Head of caudate nucleus (tissue), 42 donors: Measurements from ENCODE around the gene HIPK2.
A peak's percentile ranks its signal among the peaks of the same experiment; 100 is the strongest.
"Not testable (repeated sequence)": the region's sequence is repeated elsewhere in the genome, so short reads cannot be mapped to it uniquely, and the experiment has no call there.

Experiments
- DNase-seq, 42 donors: peaks; one replicate each; pipeline versions ENCODE4 v3.0.0 to v3.0.0-alpha.2; 2020 to 2021; ENCODE audit warnings: mixed read lengths in 7 of 42
- intact Hi-C: fragments of 100-400 bp; cut with DNase I; formaldehyde crosslinking; loops from one replicate; pipeline ENCODE4 v1.15.0; 2022

HIPK2 gene

DNA sequence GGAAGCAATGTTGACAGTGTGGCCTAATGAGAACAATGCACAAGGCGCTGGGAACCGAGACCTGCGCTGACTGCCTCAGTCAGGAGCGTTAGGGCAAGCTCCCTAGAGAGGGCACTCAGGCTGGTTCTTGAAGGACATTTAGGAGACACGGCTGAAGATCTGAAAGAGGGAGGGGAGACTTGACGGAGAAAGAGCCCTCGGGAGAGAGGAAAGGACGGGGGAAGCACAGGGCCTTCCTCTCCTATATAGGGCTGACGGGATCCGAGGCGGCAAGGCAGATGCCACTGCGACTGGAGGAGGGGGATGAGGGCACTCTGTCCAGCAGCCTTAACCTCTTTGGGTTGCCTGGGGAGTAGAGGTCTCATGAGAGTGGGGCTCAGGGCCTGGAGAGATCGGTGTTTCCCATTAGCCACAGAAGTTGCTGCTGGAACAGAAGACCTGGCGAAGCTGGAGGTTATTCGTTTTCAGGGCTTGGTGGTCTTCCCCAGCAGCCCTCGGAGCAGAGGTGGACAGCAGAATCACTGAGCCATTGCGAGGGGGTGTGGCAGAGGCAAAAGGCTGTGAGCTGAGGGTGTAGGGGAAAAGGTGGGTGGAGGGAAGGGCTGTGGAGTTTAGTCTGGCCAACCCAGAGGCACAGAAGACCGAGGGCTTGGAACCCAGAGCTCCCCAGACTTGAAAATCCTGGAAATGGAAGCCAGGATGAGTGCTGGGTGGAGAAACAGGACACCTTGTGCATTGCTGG lies 218.3 kb downstream of the HIPK2 start:
- intact Hi-C loops, result no loop called here
- peak in 1 of 42 donors; percentile 31 for DNase-seq

DNA sequence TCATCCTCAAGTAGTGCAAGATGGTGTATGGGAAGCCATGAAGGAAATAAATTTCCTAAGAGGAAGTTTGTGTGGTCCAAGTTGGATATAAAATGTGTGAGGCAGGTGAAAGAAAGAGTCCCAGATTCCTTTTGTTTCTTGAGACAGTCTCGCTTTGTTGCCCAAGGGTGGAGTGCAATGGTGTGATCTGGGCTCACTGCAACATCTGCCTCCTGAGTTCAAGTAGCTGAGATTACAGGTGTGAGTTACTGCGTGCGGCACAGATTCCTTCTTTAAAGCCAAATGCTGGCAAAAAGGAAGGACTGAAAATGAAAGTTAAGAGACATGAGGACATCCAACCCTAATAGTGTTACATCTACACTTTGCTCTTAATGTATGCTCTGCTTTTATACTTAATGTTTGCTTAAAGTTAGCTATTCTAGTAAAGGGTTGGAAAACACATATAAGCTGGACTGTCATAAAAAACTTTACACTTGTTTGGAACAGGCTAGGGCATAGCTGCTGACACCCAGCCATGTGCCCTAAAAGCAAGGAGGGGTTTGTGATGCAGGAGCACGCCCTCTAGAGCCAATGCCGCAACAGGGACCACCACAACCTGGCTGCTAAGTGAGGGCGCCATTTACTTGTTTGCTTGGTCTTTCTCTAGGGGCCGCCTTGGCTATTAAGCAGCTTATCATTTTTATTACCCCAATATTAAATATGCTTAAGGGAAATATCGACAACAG lies 219.8 kb downstream of the HIPK2 start:
- no peak for DNase-seq
- intact Hi-C loops, result no loop called here

DNA sequence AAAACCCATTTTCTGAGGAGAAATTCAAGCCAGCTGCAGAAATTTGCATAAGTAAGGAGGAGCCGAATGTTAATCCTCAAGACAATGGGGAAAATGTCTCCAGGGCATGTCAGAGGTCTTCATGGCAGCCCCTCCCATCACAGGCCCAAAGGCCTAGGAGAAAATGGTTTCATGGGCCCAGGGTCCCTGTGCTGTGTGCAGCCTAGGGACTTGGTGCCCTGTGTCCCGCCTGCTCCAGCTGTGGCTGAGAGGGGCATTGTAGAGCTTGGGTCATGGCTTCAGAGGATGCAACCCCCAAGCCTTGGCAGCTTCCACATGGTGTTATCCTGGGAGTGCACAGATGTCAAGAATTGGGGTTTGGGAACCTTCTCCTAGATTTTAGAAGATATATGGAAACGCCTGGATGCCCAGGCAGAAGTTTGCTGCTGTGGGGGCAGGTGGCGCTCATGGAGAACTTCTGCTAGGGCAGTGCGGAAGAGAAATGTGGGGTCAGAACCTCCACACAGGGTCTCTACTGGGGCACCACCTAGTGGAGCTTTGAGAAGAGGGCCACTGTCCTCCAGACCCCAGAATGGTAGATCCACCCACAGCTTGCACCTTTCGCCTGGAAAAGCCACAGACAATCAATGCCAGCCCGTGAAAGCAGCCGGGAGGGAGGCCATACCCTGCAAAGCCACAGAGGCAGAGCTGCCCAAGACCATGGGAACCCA lies 223.7 kb downstream of the HIPK2 start:
- intact Hi-C loops, DNase-seq: not testable (repeated sequence)

DNA sequence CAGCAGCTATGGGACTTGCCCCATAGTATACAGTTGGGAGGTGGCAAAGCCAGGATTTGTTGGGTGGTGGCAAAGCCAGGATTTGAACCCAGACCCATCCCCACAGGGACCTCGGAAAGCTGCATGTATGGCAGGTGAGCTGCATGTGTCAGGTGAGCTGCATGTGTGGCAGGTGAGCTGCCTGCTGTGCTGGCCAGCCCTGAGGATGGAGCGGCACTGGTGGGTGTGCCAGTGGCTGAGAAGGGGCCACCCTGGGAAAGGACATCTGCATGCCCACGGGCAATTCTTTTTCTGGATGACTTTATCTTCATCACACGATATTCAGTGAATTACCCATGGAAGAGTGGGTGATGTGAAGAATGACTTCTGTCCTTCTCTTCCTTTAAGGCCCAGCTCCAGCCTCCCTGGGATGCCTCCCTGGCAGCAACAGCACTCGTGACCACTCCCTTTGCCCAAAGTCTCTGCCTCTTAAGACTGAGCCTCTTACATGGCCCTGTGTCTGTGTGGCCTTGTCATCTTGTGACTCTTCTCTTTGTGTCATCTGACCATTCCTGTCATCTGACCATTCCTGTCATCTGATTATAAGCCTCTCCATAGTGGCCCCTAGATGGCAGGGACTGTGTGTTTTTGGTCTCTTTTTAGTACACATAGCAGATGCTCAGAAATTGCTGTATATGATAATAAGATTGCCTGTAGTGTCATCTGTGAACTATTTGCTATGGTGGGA lies 229.3 kb downstream of the HIPK2 start:
- DNase-seq, result no peak
- intact Hi-C loops, result no loop called here

DNA sequence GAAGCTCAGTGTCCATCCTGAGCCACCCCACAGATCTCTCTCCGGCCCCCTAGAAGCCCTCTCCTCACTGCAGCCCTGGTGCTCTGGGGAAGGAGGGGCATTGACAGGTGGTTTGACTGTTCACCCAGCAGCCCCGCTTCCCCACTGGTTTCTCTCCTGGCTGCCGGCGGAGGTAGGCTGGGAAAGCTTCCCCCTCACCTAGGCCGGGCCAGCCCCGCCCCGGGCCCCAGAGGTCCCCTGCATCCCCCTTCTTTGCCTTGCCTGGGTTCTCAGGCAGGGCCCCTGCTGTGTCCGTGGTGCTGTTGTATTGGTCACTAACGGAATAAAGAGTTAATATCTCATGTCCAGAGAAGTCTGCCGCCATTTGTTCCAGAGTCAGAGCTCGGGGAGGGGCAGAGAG lies 233.2 kb downstream of the HIPK2 start:
- no peak for DNase-seq
- intact Hi-C loops, result no loop called here

DNA sequence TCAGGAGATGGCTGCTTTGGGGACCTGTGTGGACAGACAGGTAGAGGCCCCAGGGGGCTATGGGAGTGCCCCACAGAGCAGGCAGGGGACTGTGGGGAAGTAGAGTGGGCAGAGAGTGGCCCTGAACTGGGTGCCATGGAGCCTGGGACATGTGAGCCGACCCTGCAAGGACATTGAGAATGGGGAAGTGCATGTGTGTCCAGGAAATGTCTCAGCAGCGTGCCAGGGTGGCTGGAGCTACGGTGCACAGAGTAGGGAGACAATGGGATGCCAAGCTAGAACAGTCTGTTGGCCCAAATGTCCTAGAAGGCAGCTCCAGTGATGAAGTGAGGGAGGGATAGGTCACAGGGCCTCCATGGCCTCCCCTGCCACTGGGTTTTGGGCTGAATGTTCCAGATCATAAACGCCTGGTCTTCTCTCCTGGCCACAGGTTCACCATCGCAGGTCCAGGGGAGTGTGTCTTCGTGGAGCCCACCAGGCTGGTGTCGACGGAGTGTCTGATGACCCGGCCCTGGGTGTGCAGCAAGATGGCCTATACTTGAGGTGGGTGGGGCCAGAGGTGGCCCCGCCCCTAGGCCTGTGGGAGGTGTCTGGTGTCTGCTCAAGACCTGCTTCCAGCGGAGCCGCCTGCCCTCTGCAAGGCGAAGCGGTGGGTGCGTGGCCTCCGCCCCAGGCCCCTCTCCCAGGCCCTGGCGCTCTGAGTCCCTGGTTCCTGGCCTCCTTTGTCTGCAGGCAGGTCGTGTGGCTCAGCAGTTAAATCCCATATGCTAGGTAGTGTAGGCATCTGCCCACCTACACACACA lies 233.8 kb downstream of the HIPK2 start:
- intact Hi-C loops, result no loop called here
- peak in 1 of 42 donors; percentile 15 for DNase-seq

DNA sequence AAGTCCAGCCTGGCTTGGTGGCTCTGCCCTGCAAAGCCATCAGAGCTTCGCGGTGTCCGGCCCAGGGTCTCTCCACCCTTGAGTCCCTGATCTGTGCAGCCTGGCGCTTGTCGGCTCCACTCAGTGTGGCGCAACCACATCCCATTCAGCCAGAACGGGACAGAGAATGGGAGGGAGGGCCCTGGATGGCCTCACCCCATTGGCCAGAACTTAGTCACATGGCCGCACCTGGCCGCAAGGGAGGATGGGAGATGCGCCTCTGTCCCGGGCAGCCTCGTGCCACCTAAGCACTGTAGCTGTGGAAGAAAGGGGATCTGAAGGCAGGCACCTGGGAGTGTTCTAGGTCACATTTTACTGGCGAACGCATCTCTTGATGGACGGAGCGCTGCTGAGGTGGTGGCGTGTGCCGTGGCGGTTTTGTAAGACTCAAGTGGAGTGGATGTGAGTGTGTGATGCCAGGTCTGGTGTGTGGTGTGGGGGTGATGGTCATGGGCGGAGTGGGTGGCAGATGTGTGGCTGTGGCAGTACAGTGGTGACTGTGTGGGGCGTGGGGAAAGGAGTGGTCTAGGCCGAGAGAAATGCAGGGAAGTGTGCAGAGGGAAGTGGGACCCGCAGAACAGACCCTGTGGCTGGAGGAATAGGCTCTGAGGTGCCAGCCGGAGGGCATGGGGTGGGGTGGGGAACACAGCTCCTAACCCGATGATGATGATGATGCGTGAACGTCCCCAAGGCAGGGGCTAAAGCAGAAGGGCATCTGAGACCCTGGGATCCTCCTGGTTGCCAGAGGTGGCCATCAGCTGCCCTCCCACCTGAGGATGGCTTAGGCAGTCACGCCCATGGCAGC lies 235.3 kb downstream of the HIPK2 start:
- intact Hi-C loops, result no loop called here
- no peak for DNase-seq

DNA sequence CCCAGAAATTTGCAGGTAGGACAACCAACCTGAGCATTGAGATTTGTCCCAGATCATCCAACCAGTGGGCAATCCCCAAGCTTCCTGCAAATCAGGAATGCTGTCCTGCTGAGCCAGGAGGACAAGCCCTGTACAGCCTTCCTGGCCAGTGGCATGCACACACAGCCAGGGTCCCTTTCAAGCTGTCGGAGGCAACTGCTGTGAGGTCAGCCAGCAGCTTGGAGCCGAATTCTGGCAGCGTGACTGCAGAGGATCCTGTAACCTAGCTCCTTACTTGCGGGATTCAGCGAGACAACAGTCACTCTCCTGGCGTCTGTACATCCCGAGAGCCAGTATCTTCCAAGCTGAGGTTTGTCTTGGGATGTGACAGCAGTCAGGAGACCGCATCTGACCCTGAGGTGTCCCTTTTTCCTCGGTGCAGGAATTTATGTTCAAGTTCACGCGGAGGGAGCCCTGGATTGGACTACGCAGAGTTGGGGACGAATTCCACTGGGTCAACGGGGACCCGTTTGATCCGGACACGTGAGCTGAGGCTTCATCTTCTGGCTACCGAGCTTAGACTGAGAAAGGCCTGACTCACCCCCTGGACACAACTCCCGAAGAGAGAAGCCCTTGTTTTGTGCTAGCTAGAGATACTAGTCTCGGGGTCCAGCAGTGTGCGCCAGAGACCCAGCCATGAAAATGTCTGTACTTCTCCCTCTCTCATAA lies 236.0 kb downstream of the HIPK2 start:
- no peak for DNase-seq
- intact Hi-C loops, result no loop called here

DNA sequence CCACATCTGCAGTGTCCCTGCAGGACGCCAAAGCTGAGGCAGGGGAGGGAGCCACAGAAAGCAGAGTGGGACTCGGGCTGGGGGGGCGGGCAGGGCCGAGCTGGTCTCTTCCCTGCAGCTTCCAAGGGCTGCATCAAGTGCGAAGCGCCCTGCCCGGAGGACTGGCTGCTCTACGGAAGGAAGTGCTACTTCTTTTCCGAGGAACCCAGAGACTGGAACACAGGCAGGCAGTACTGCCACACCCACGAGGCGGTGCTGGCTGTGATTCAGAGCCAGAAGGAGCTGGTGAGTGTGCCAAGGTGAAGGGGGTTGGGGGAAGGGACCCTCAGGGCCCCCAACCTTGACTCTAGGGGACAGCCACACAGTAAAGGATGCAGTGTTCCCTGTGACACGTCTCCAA lies 237.6 kb downstream of the HIPK2 start:
- DNase-seq, result no peak
- intact Hi-C loops, result no loop called here

DNA sequence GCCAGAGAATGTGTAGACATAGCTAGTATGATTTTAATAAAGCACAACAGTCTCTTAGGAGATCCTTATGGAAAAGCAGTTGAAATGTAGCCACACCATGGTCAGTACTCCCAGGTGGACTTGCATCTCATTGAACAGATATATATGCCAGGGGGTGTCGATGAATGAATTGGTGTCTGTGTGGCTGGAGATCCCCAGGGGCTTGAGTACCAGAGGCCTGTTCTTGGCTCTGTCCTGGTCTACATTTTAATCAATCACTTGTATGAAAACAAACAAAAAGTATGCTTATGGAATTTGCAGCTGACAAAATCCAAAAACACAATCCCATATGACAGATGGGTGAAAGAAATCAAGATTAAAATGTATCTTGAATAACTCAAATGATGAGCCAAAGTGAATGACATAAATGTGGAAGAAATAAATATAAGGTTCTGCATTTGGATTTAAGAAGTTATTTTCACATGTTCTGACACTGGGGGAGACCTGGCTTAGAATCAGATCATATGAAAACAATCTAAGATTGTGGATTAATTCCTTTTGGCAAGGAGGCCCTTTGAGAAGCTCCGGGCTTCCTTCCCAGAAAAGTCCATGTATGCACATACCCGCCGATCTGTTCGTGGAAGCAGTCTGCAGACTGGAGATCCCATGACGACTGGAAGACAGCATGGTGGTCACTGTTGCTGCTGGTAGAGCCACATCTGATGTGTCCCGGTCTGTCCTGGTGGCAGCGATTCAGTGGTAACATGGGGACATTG lies 238.7 kb downstream of the HIPK2 start:
- intact Hi-C loops, result no loop called here
- DNase-seq, result no peak

DNA sequence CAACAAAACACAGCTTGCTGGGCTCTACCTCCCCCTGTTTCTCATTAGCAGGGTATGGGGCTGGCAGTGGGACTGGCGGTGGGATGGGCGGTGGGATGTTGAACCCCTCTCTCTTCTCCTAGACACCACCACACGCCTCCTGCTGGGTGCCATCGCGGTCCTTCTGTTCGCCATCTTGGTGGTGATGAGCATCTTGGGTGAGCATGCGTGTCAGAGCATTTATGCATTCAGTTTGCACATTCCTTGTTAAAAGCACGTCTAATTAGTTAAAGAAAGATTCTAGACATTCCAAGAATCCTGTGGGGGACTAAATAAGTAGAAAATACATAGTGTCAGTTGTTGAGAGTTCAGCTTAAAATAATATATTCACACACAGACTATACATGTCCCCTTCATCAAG lies 241.6 kb downstream of the HIPK2 start:
- intact Hi-C loops, result no loop called here
- DNase-seq, result no peak

DNA sequence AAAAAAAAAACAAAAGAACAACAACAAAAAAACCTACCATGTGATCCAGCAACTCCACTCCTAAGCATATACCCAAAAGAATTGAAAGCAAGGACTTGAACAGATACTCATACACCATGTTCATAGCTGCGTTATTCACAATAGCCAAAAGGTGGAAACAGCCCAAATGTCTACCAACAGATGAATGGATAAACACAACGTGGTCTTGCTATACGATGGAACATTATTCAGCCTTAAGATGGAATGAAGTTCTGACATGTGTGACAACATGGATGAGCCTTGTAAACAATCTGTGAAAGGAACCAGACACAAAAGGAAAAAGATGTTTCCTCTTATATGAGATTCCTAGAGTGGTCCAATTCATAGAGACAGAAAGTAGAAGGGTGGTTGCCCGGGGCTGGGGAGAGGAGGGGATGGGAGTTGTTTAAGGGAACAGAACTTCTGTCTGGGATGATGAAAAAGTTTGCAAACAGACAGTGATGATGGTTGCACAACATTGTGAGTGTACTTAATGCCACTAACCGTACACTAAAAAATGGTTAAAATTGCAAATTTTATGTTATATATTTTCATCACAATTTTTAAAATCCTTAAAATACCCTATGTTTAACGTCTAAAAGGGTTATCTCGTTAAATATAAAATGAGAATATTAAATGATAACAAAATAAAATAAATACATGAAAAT lies 242.7 kb downstream of the HIPK2 start:
- no peak for DNase-seq
- intact Hi-C loops, result no loop called here

DNA sequence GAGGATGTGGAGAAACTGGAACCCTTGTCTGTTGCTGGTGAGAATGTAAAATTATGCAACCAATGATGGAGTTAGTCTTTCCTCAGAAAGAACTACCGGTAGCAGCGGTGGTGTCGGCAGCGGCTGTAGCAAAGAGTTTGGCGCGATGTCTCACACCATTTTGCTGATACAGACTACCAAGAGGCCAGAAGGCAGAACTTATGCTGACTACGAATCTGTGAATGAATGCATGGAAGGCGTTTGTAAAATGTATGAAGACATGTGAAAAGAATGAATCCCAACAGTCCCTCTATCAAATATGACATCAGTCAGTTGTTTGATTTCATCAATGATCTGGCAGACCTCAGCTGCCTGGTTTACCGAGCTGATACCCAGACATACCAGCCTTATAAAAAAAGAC lies 243.7 kb downstream of the HIPK2 start:
- no peak for DNase-seq
- intact Hi-C loops, result no loop called here

DNA sequence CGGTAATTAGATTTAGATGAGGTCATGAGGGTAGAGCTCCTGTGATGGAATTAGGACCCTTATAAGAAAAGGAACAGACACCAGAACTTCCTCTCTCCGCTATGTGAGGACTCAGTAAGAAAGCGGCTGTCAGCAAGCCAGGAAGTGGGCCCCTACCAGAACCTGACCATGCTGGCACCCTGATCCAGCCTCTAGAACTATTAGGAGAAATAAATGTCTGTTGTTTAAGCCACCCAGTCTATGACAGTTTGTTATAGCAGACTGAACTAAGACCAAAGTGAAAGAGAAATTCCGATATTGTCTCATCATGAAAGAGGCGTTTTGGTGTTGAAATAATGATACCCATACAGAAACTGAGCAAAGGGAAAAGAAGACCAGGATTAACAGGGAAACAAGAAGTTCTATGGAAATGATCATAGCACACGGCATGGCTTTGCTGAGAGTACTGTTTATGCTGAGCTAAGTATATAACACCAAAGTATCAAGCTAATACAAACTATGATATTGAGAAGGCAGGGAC lies 245.1 kb downstream of the HIPK2 start:
- no peak for DNase-seq
- intact Hi-C loops, result no loop called here

DNA sequence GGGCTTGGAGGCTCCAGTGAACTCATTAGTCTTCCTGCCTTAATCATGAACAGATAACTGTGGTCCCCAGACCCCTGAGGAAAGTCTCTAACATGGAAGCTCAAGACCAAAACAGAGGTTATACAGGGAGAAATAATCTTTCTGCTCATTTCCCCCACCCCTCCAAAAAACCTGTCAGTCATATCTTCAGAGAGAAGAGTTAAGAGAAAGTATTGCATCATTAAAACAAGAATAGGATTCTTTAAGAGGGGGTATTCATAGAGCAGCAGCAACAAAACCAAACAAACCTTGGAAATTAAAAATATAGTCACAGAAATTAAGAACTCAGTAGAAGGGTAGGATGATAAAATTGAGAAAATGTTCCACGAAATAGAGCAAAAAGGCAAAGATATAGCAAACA lies 246.7 kb downstream of the HIPK2 start:
- no peak for DNase-seq
- intact Hi-C loops, result no loop called here
